Skeletal muscle tissue (tissue), 4 donors: ENCODE results near the gene ZBTB7C. TPM values are rescaled to one million over a fixed set of nuclear protein-coding genes. Genes with fewer than 3 reads are reported as not detected.

Experiments used
- H3K27ac ChIP-seq: one replicate; pipeline ENCODE4 v1.7.0; 2013; ENCODE audit warnings: mild to moderate bottlenecking, low read depth, low read length, inconsistent platforms
- H3K27me3 ChIP-seq, 3 donors: one replicate each; pipeline ENCODE4 v1.7.0; 2013; ENCODE audit warnings: low read length in 3 of 3; ENCODE audit not compliant: control insufficient read depth in 3 of 3, insufficient read depth in 3 of 3
- H3K36me3 ChIP-seq, 3 donors: one replicate each; pipeline ENCODE4 v1.7.0; 2013; ENCODE audit warnings: low read length in 3 of 3; ENCODE audit not compliant: control insufficient read depth in 3 of 3, insufficient read depth in 3 of 3
- H3K4me1 ChIP-seq, 3 donors: one replicate each; pipeline ENCODE4 v1.7.0; 2013; ENCODE audit warnings: low read length in 3 of 3, mild to moderate bottlenecking in 3 of 3; ENCODE audit not compliant: control insufficient read depth in 3 of 3, insufficient read depth in 3 of 3
- H3K4me3 ChIP-seq, 3 donors: one replicate each; pipeline ENCODE4 v1.7.0; 2013; ENCODE audit warnings: low read length in 3 of 3
- H3K9ac ChIP-seq, 3 donors: one replicate each; pipeline ENCODE4 v1.7.0; 2013; ENCODE audit warnings: low read length in 3 of 3, mild to moderate bottlenecking in 3 of 3, moderate library complexity in 2 of 3, low read depth in 1 of 3
- H3K9me3 ChIP-seq, 3 donors: one replicate each; pipeline ENCODE4 v1.7.0; 2013; ENCODE audit warnings: low read length in 3 of 3; ENCODE audit not compliant: control insufficient read depth in 3 of 3
- total RNA-seq: library from RNA; depleted of rRNA; stranded (reverse); fragments of >200 nt; gene quantifications from one replicate; pipeline ENCODE4 v1.2.3, GENCODE V29; 2014
- donor health status: Osteomylitis.

The ZBTB7C gene
- total RNA-seq, 1 donor from 2014 or later, result 2.6 TPM

DNA sequence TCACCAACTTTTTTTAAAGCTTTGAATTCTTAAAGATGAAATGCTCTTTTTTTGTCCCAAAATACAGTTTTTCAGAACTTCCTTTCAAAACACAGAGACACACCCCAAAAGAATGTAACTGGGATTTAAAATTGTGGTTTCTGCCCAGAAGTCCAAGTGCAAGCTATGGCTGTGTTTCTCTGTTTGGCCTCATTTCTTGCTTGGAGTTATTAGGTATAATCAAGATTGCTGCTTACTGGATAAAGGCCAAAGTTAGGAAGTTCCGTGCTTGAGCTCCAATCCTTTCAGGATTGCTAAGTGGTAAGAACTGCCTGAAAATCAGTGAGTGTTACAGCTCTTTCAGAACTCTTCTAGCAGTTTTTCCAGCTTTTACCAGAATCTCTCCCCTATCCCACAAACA lies 16.9 kb downstream of the ZBTB7C start:
- Histone ChIP-seq H3K36me3 (no peaks in the 10 kb centered on the region), H3K27me3 (peaks cover 0 to 2% (median 0%) of the 10 kb centered on the region in 3 donors), H3K9ac (no peak overlapping the region), H3K27ac (no peak overlapping the region), H3K4me1 (peaks cover 0 to 12% (median 10%) of the 10 kb centered on the region in 3 donors), H3K9me3 (no peaks in the 10 kb centered on the region), H3K4me3 (no peak overlapping the region)

- Histone ChIP-seq H3K36me3 (no peaks in the 10 kb centered on the region), H3K9ac (no peak overlapping the region), H3K4me3 (no peak overlapping the region), H3K9me3 (no peaks in the 10 kb centered on the region), H3K27ac (no peak overlapping the region), H3K4me1 (peaks cover 0 to 12% (median 10%) of the 10 kb centered on the region in 3 donors), H3K27me3 (peaks cover 0 to 2% (median 0%) of the 10 kb centered on the region in 3 donors)
These were observed 17.3 kb downstream of the ZBTB7C start for GRCh38 chr18:48391868-48392267.

DNA sequence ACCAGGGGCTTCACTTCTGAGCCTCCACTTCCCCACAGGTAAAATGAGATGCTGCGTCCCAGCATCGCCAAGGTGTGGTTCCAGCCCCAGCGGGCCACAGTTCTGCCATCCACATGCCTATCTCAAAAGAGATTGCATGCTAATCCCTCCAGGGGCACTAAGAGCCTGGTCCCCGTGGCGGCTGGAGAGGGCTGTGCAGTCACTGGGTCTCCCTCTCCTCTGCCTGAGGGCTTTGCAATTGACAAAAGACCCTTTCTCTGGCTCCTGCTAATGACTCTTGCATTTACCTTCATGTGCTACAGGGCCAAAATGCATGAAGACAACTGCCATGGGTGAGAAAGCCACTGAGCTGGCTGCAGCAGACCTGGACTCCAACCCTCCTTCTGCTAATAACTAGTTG lies 18.5 kb downstream of the ZBTB7C start:
- Histone ChIP-seq H3K9me3 (no peaks in the 10 kb centered on the region), H3K27ac (no peak overlapping the region), H3K9ac (no peak overlapping the region), H3K27me3 (peaks cover 0 to 2% (median 0%) of the 10 kb centered on the region in 3 donors), H3K4me3 (no peak overlapping the region), H3K4me1 (peaks cover 0 to 12% (median 10%) of the 10 kb centered on the region in 3 donors), H3K36me3 (no peaks in the 10 kb centered on the region)

DNA sequence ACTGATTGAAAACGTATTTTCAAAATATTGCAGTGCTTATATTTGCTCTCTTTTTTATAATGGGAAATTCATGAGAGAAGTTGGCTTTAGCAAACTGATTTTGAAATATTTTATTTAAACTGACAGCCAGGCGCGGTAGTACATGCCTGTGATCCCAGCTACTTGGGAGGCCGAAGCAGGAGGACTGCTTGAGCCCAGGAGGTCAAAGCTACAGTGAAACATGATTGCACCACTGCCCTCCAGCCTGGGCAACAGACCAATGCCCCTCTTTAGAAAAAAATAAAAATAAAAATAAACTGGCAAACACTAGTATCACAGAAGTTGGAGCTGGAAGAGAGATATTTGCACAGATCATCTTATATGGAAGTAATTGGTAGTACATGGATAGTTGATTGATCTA lies 20.7 kb downstream of the ZBTB7C start:
- H3K27ac ChIP-seq, result no peak overlapping the region
- H3K9me3 ChIP-seq, result no peaks in the 10 kb centered on the region
- no peak overlapping the region for H3K9ac ChIP-seq
- no peak overlapping the region for H3K4me3 ChIP-seq
- peaks cover 0 to 5% (median 0%) of the 10 kb centered on the region in 3 donors for H3K27me3 ChIP-seq
- peaks cover 0 to 12% (median 10%) of the 10 kb centered on the region in 3 donors for H3K4me1 ChIP-seq
- no peaks in the 10 kb centered on the region for H3K36me3 ChIP-seq

DNA sequence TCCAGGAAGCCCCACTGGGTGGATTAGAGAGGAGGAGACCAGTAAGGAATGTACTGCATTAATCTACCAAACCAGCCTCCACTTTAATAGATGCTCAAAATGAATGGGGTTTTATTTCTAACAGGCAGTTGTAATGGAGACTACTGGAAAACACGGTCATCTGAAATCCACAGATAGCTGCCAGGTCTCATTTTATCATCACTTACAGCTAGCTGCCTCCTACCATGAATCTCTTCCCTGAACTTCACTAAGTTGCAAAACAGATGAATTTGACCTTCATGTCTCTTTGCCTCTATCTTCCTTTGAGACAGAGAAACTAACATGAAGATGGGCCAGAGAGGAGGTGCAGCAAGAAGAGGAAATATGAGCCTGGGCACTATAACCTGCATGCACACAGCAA lies 21.9 kb downstream of the ZBTB7C start:
- Histone ChIP-seq H3K4me1 (peaks cover 0 to 7% (median 5%) of the 10 kb centered on the region in 3 donors), H3K36me3 (no peaks in the 10 kb centered on the region), H3K27me3 (peaks cover 0 to 5% (median 0%) of the 10 kb centered on the region in 3 donors), H3K27ac (no peak overlapping the region), H3K9ac (no peak overlapping the region), H3K4me3 (no peak overlapping the region), H3K9me3 (no peaks in the 10 kb centered on the region)

GRCh38 chr18:48385596-48385995 lies 23.6 kb downstream of the ZBTB7C start:
- Histone ChIP-seq H3K9me3 (no peaks in the 10 kb centered on the region), H3K27ac (no peak overlapping the region), H3K4me3 (no peak overlapping the region), H3K9ac (no peak overlapping the region), H3K4me1 (no peaks in the 10 kb centered on the region), H3K36me3 (no peaks in the 10 kb centered on the region), H3K27me3 (peaks cover 0 to 2% (median 0%) of the 10 kb centered on the region in 3 donors)

DNA sequence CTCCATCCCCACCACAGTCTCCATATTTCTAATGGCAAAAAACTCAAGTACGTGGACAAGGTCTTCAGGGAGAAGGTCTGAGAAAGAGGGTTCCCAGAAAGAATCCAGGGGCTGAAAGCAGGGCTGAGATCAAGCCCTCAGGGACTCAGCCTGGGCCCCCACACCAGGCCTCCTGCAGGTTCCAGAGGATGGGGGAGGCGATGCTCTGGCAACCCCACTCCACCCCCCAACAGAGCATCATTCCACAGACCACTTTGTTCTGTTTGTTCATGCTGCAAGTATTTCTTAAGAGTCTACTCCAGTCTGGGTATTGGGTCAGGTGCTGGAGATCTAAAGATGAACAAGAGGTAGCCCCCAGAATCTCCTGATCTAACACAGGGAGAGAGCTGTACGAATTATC lies 32.2 kb downstream of the ZBTB7C start:
- peaks cover 0 to 3% (median 0%) of the 10 kb centered on the region in 3 donors for H3K27me3 ChIP-seq
- no peak overlapping the region for H3K4me3 ChIP-seq
- H3K36me3 ChIP-seq, result no peaks in the 10 kb centered on the region
- no peaks in the 10 kb centered on the region for H3K9me3 ChIP-seq
- H3K27ac ChIP-seq, result no peak overlapping the region
- no peak overlapping the region for H3K9ac ChIP-seq
- H3K4me1 ChIP-seq, result peaks cover 0 to 7% (median 0%) of the 10 kb centered on the region in 3 donors

DNA sequence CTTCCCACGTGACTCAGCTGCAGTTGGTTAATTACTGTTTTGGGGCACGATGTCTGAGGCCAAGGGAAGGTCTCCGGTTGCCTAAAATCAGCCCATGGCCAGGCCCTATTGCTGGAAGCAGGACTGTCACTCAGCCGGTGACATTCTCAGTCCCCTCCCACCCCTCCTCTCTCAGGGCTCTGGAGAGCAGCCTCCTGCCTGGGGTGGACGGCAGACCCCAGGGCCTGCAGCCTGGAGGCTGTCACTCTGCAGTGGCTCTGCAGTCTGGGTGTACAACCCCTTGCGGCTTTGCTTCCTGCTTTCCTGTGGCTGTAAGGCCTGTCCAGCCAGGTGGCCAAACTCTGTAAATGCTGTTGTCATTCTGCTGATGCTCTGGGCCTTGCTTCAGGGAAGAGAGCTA lies 32.8 kb downstream of the ZBTB7C start:
- H3K9me3 ChIP-seq, result no peaks in the 10 kb centered on the region

DNA sequence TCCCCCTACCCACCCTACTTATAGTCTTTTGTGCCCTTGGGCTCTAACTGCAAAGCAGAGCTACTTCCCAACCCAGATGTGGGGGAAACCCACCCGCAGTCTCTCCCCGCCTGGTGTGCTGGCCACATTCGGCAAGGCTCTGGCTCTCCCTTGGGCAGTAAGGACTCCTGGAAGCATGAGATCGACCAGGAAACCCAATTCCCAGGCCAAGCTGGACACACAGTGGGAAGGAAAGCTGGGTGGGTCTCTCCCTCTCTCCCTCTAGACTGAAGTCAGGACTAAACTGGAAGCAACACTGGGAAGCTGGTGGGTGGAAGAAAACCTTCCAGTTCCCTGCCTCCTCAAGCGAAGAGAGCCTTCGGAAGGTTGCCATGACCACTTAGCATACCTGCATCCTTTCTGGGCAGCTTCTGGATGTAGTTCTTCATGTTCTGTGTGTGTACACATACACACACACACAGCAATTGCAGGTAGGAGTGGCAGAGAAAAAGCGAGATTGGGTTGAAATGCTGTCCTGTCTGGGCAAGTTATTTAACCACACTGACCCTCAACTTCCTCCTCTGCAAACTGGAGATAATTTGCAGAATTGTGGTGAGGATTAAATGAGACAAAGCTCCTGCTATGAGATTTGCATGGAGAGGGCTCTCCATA lies 33.9 kb downstream of the ZBTB7C start:
- no peak overlapping the region for H3K4me3 ChIP-seq
- H3K36me3 ChIP-seq, result no peaks in the 10 kb centered on the region
- no peaks in the 10 kb centered on the region for H3K9me3 ChIP-seq
- H3K27me3 ChIP-seq, result peaks cover 0 to 3% (median 0%) of the 10 kb centered on the region in 3 donors
- peaks cover 0 to 7% (median 0%) of the 10 kb centered on the region in 3 donors for H3K4me1 ChIP-seq
- H3K9ac ChIP-seq, result no peak overlapping the region
- H3K27ac ChIP-seq, result no peak overlapping the region

More for the DNA sequence above, 32.8 kb downstream of the ZBTB7C start:
- H3K4me1 ChIP-seq, result peaks cover 0 to 7% (median 0%) of the 10 kb centered on the region in 3 donors
- H3K9ac ChIP-seq, result no peak overlapping the region
- no peak overlapping the region for H3K4me3 ChIP-seq
- no peaks in the 10 kb centered on the region for H3K36me3 ChIP-seq
- H3K27me3 ChIP-seq, result peaks cover 0 to 3% (median 0%) of the 10 kb centered on the region in 3 donors
- no peak overlapping the region for H3K27ac ChIP-seq

- Histone ChIP-seq H3K4me1 (peaks cover 0 to 7% (median 0%) of the 10 kb centered on the region in 3 donors), H3K4me3 (no peak overlapping the region), H3K9me3 (no peaks in the 10 kb centered on the region), H3K36me3 (no peaks in the 10 kb centered on the region), H3K27me3 (peaks cover 0 to 3% (median 0%) of the 10 kb centered on the region in 3 donors), H3K9ac (no peak overlapping the region), H3K27ac (no peak overlapping the region)
These were observed 34.6 kb downstream of the ZBTB7C start for GRCh38 chr18:48374423-48375149.
